Measurements from ENCODE around the gene MRGPRE.

The MRGPRE gene

GRCh38 chr11:3197878-3198528 is 34.2 kb downstream of the MRGPRE start:
- Histone ChIP-seq H3K4me1 (ENCODE audit: control insufficient read depth, insufficient read depth, low read length) (no peaks in the 10 kb centered on the region), H3K9me3 (replicated peaks; ENCODE audit: low read length) (no peaks in the 10 kb centered on the region), H3K27me3 (ENCODE audit: control insufficient read depth, insufficient read depth, low read length) (peaks cover 69% of the 10 kb centered on the region), H3K4me2 (ENCODE audit: low read length) (no peak overlapping the region), H3K36me3 (ENCODE audit: insufficient read depth, low read length) (no peaks in the 10 kb centered on the region), H3K9ac (ENCODE audit: low read depth, low read length) (no peak overlapping the region), H3K4me3 (ENCODE audit: low read length) (no peak overlapping the region)

- no peak overlapping the region for H3K4me3 ChIP-seq (ENCODE audit: low read length)
- H3K4me1 ChIP-seq (ENCODE audit: control insufficient read depth, insufficient read depth, low read length), result no peaks in the 10 kb centered on the region
- H3K9me3 ChIP-seq (replicated peaks; ENCODE audit: low read length), result no peaks in the 10 kb centered on the region
- no peaks in the 10 kb centered on the region for H3K36me3 ChIP-seq (ENCODE audit: insufficient read depth, low read length)
- H3K27me3 ChIP-seq (ENCODE audit: control insufficient read depth, insufficient read depth, low read length), result peaks cover 69% of the 10 kb centered on the region
- no peak overlapping the region for H3K4me2 ChIP-seq (ENCODE audit: low read length)
- H3K9ac ChIP-seq (ENCODE audit: low read depth, low read length), result no peak overlapping the region
Measured at GRCh38 chr11:3197044-3197695, 35.0 kb downstream of the MRGPRE start.

GRCh38 chr11:3196161-3197043 is 35.8 kb downstream of the MRGPRE start:
- Histone ChIP-seq H3K9ac (ENCODE audit: low read depth, low read length) (no peak overlapping the region), H3K27me3 (ENCODE audit: control insufficient read depth, insufficient read depth, low read length) (peaks cover 66% of the 10 kb centered on the region), H3K4me2 (ENCODE audit: low read length) (no peak overlapping the region), H3K36me3 (ENCODE audit: insufficient read depth, low read length) (no peaks in the 10 kb centered on the region), H3K4me1 (ENCODE audit: control insufficient read depth, insufficient read depth, low read length) (no peaks in the 10 kb centered on the region), H3K9me3 (replicated peaks; ENCODE audit: low read length) (no peaks in the 10 kb centered on the region), H3K4me3 (ENCODE audit: low read length) (no peak overlapping the region)

- Histone ChIP-seq H3K36me3 (ENCODE audit: insufficient read depth, low read length) (no peaks in the 10 kb centered on the region), H3K9me3 (replicated peaks; ENCODE audit: low read length) (no peaks in the 10 kb centered on the region), H3K4me3 (ENCODE audit: low read length) (no peak overlapping the region), H3K4me2 (ENCODE audit: low read length) (no peak overlapping the region), H3K4me1 (ENCODE audit: control insufficient read depth, insufficient read depth, low read length) (no peaks in the 10 kb centered on the region), H3K9ac (ENCODE audit: low read depth, low read length) (no peak overlapping the region), H3K27me3 (ENCODE audit: control insufficient read depth, insufficient read depth, low read length) (peaks cover 61% of the 10 kb centered on the region)
Measured at GRCh38 chr11:3195251-3196160, 36.7 kb downstream of the MRGPRE start.

GRCh38 chr11:3194016-3194816 is 38.0 kb downstream of the MRGPRE start:
- no peaks in the 10 kb centered on the region for H3K9me3 ChIP-seq (replicated peaks; ENCODE audit: low read length)
- peaks cover 59% of the 10 kb centered on the region for H3K27me3 ChIP-seq (ENCODE audit: control insufficient read depth, insufficient read depth, low read length)
- no peak overlapping the region for H3K4me2 ChIP-seq (ENCODE audit: low read length)
- no peak overlapping the region for H3K4me3 ChIP-seq (ENCODE audit: low read length)
- no peaks in the 10 kb centered on the region for H3K36me3 ChIP-seq (ENCODE audit: insufficient read depth, low read length)
- H3K4me1 ChIP-seq (ENCODE audit: control insufficient read depth, insufficient read depth, low read length), result no peaks in the 10 kb centered on the region
- H3K9ac ChIP-seq (ENCODE audit: low read depth, low read length), result no peak overlapping the region

- Histone ChIP-seq H3K4me1 (ENCODE audit: control insufficient read depth, insufficient read depth, low read length) (no peaks in the 10 kb centered on the region), H3K9ac (ENCODE audit: low read depth, low read length) (no peak overlapping the region), H3K36me3 (ENCODE audit: insufficient read depth, low read length) (no peaks in the 10 kb centered on the region), H3K4me2 (ENCODE audit: low read length) (no peak overlapping the region), H3K4me3 (ENCODE audit: low read length) (no peak overlapping the region), H3K27me3 (ENCODE audit: control insufficient read depth, insufficient read depth, low read length) (peaks cover 54% of the 10 kb centered on the region), H3K9me3 (replicated peaks; ENCODE audit: low read length) (no peaks in the 10 kb centered on the region)
Measured at GRCh38 chr11:3193373-3194015, 38.7 kb downstream of the MRGPRE start.

- H3K4me1 ChIP-seq (ENCODE audit: control insufficient read depth, insufficient read depth, low read length), result no peaks in the 10 kb centered on the region
- H3K4me2 ChIP-seq (ENCODE audit: low read length), result no peak overlapping the region
- H3K9ac ChIP-seq (ENCODE audit: low read depth, low read length), result no peak overlapping the region
Measured at GRCh38 chr11:3192511-3193372, 39.5 kb downstream of the MRGPRE start.

GRCh38 chr11:3191586-3192324 is 40.5 kb downstream of the MRGPRE start:
- Histone ChIP-seq H3K4me2 (ENCODE audit: low read length) (no peak overlapping the region), H3K9me3 (replicated peaks; ENCODE audit: low read length) (no peaks in the 10 kb centered on the region), H3K4me1 (ENCODE audit: control insufficient read depth, insufficient read depth, low read length) (no peaks in the 10 kb centered on the region), H3K4me3 (ENCODE audit: low read length) (no peak overlapping the region), H3K36me3 (ENCODE audit: insufficient read depth, low read length) (no peaks in the 10 kb centered on the region), H3K9ac (ENCODE audit: low read depth, low read length) (no peak overlapping the region), H3K27me3 (ENCODE audit: control insufficient read depth, insufficient read depth, low read length) (peaks cover 45% of the 10 kb centered on the region)

More at GRCh38 chr11:3192511-3193372, 39.5 kb downstream of the MRGPRE start:
- H3K4me3 ChIP-seq (ENCODE audit: low read length), result no peak overlapping the region
- no peaks in the 10 kb centered on the region for H3K36me3 ChIP-seq (ENCODE audit: insufficient read depth, low read length)
- H3K9me3 ChIP-seq (replicated peaks; ENCODE audit: low read length), result no peaks in the 10 kb centered on the region
- peaks cover 48% of the 10 kb centered on the region for H3K27me3 ChIP-seq (ENCODE audit: control insufficient read depth, insufficient read depth, low read length)

- Histone ChIP-seq H3K36me3 (ENCODE audit: insufficient read depth, low read length) (no peaks in the 10 kb centered on the region), H3K4me3 (ENCODE audit: low read length) (no peak overlapping the region), H3K9me3 (replicated peaks; ENCODE audit: low read length) (no peaks in the 10 kb centered on the region), H3K27me3 (ENCODE audit: control insufficient read depth, insufficient read depth, low read length) (peaks cover 47% of the 10 kb centered on the region), H3K9ac (ENCODE audit: low read depth, low read length) (no peak overlapping the region), H3K4me2 (ENCODE audit: low read length) (no peak overlapping the region), H3K4me1 (ENCODE audit: control insufficient read depth, insufficient read depth, low read length) (no peaks in the 10 kb centered on the region)
Measured at GRCh38 chr11:3190600-3190999, 41.6 kb downstream of the MRGPRE start.
